ENCODE data around the gene RABGAP1L. TPM values are rescaled to one million over a fixed set of nuclear protein-coding genes. Genes with fewer than 3 reads are reported as not detected.
A peak's percentile ranks its signal among the peaks of the same experiment; 100 is the strongest.

RABGAP1L gene
- total and polyA plus RNA-seq, 7 experiments from 2014 or later, result 38.4 to 97.4 (median 55.1) TPM

DNA sequence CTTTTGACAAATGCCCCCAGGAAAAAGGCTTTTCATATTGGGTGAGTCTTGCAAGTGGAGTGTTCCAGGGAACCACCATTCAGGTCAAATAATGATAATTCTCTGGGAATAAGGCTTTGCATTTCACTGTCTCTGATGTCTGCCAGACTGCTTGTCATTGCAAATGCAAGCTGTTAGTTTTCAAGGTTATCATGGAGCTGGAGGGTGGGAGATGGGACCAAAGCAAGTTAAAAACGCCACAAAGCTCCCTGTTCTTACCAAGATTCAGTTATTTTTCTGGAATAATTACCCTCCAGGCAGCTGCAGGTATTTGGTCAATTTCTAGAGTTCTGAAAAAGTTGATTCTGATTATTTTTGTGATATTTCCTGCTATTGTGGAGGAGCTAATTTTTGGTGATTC, 498.6 kb downstream of the RABGAP1L start:
- no peak overlapping the region for H3K27ac ChIP-seq (ENCODE audit: low read depth, low read length)
- Mint-ChIP-seq H3K36me3 (peaks cover 0 to 40% (median 28%) of the 10 kb centered on the region in 5 donors), H3K27ac (no peak overlapping the region), H3K4me1 (peaks cover 0 to 3% (median 0%) of the 10 kb centered on the region in 7 donors), H3K27me3 (no peaks in the 10 kb centered on the region), H3K4me3 (no peak overlapping the region), H3K9me3 (peaks cover 0 to 12% (median 4%) of the 10 kb centered on the region in 11 donors)
- no peaks in the 10 kb centered on the region for H3K4me1 ChIP-seq (ENCODE audit: control insufficient read depth in 2 of 2, insufficient read depth in 2 of 2, low read length in 2 of 2)
- ChIA-PET CTCF (no interaction called here), POLR2A (no interaction called here)
- intact Hi-C loops (cut with micrococcal nuclease), result no loop called here
- no peak for DNase-seq
- H3K9me3 ChIP-seq (ENCODE audit: control insufficient read depth in 2 of 3, low read length in 3 of 3), result no peaks in the 10 kb centered on the region
- no peak overlapping the region for H3K4me3 ChIP-seq (ENCODE audit: low read length)
- H3K27me3 ChIP-seq (ENCODE audit: control insufficient read depth in 2 of 2, insufficient read depth in 2 of 2, low read length in 2 of 2), result no peaks in the 10 kb centered on the region
- ATAC-seq, result no peak
- no peaks in the 10 kb centered on the region for H3K36me3 ChIP-seq (ENCODE audit: control insufficient read depth in 2 of 3, insufficient read depth in 3 of 3, low read length in 3 of 3)

DNA sequence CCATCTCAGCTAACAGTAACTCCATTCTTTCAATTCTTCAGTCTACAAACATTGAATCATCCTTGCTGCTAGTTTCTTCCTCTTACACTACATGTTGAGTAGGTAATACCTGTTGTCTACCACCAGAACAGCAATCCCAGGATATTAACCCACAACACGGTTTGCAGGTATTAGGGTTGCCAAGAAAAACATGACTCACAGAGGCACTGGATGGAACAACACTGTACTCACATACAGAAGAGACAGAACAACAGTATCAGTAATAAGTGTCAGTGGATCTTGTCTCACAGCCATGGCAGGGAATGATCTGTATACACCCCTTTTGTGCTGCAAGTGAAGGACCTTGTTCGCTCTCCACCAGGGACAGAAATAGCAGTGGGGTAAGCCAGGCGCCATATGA, 500.5 kb downstream of the RABGAP1L start:
- no peak for DNase-seq
- H3K4me1 ChIP-seq (ENCODE audit: control insufficient read depth in 2 of 2, insufficient read depth in 2 of 2, low read length in 2 of 2), result no peaks in the 10 kb centered on the region
- H3K27ac ChIP-seq (ENCODE audit: low read depth, low read length), result no peak overlapping the region
- H3K4me1 Mint-ChIP-seq, result peaks cover 0 to 3% (median 0%) of the 10 kb centered on the region in 7 donors
- peaks cover 0 to 42% (median 25%) of the 10 kb centered on the region in 5 donors for H3K36me3 Mint-ChIP-seq
- H3K4me3 Mint-ChIP-seq, result no peak overlapping the region
- ChIA-PET CTCF (no interaction called here), POLR2A (no interaction called here)
- no peaks in the 10 kb centered on the region for H3K27me3 ChIP-seq (ENCODE audit: control insufficient read depth in 2 of 2, insufficient read depth in 2 of 2, low read length in 2 of 2)
- H3K9me3 ChIP-seq (ENCODE audit: control insufficient read depth in 2 of 3, low read length in 3 of 3), result no peaks in the 10 kb centered on the region
- ATAC-seq, result no peak
- intact Hi-C loops (cut with micrococcal nuclease), result loop anchor here in 1 of 2 donors (10.0 kb wide), 1 partner anchor 1295 kb away; no protein-coding TSS in a partner anchor
- H3K36me3 ChIP-seq (ENCODE audit: control insufficient read depth in 2 of 3, insufficient read depth in 3 of 3, low read length in 3 of 3), result no peaks in the 10 kb centered on the region
- H3K4me3 ChIP-seq (ENCODE audit: low read length), result no peak overlapping the region
- H3K27me3 Mint-ChIP-seq, result no peaks in the 10 kb centered on the region
- peaks cover 0 to 12% (median 3%) of the 10 kb centered on the region in 11 donors for H3K9me3 Mint-ChIP-seq
- no peak overlapping the region for H3K27ac Mint-ChIP-seq

DNA sequence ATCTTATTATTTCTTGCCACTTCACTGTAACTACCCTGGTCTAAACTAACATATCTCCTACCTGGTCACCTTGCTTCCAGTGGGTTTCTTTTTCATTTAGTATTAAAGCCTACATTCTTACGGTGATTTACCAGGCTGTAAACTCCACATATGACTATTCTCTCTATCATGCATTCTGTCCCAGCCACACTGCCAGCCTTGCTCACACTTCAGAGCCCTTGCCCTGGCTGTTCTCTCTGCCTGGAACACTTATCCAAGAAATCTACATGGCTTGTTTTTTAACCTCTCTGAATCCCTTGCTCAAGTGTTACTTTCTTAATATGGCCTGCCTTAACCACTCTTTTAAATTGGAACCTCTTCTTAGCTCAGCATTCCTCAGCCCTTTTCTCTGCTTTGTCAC, 501.2 kb downstream of the RABGAP1L start:
- H3K9me3 Mint-ChIP-seq, result peaks cover 0 to 11% (median 3%) of the 10 kb centered on the region in 11 donors
- H3K27me3 Mint-ChIP-seq, result no peaks in the 10 kb centered on the region
- DNase-seq (no peak), ATAC-seq (no peak)
- Histone ChIP-seq H3K27me3 (ENCODE audit: control insufficient read depth in 2 of 2, insufficient read depth in 2 of 2, low read length in 2 of 2) (no peaks in the 10 kb centered on the region), H3K9me3 (ENCODE audit: control insufficient read depth in 2 of 3, low read length in 3 of 3) (no peaks in the 10 kb centered on the region), H3K36me3 (ENCODE audit: control insufficient read depth in 2 of 3, insufficient read depth in 3 of 3, low read length in 3 of 3) (no peaks in the 10 kb centered on the region), H3K4me1 (ENCODE audit: control insufficient read depth in 2 of 2, insufficient read depth in 2 of 2, low read length in 2 of 2) (no peaks in the 10 kb centered on the region), H3K27ac (ENCODE audit: low read depth, low read length) (no peak overlapping the region), H3K4me3 (ENCODE audit: low read length) (no peak overlapping the region)
- H3K4me3 Mint-ChIP-seq, result no peak overlapping the region
- ChIA-PET POLR2A (no interaction called here), CTCF (no interaction called here)
- H3K36me3 Mint-ChIP-seq, result peaks cover 0 to 41% (median 20%) of the 10 kb centered on the region in 5 donors
- peak overlapping the region in 1 of 9 donors; percentile 17 for H3K27ac Mint-ChIP-seq
- intact Hi-C loops (cut with micrococcal nuclease), result loop anchor here in 1 of 2 donors (10.0 kb wide), 1 partner anchor 1296 kb away; no protein-coding TSS in a partner anchor
- peaks cover 0 to 5% (median 0%) of the 10 kb centered on the region in 7 donors for H3K4me1 Mint-ChIP-seq

DNA sequence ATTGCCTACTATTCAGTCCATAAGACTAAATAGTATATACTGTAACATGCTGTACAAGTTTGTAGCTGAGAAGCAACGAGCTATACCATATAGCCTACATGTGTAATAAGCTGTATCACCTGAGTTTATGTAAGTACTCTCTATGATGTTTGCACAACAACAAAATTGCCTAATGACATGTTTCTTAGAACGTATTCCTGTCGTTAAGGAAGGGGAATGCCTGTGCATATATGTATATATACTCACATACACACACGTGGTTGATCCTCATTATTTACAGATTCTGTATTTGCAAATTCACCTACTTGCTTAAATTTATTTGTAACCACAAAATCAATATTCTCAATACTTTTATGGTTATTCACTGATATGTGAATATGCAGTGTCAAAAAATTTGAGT, 504.0 kb downstream of the RABGAP1L start:
- Histone ChIP-seq H3K9me3 (ENCODE audit: control insufficient read depth in 2 of 3, low read length in 3 of 3) (no peaks in the 10 kb centered on the region), H3K4me1 (ENCODE audit: control insufficient read depth in 2 of 2, insufficient read depth in 2 of 2, low read length in 2 of 2) (no peaks in the 10 kb centered on the region), H3K4me3 (ENCODE audit: low read length) (no peak overlapping the region), H3K27ac (ENCODE audit: low read depth, low read length) (no peak overlapping the region), H3K36me3 (ENCODE audit: control insufficient read depth in 2 of 3, insufficient read depth in 3 of 3, low read length in 3 of 3) (no peaks in the 10 kb centered on the region), H3K27me3 (ENCODE audit: control insufficient read depth in 2 of 2, insufficient read depth in 2 of 2, low read length in 2 of 2) (no peaks in the 10 kb centered on the region)
- no peak overlapping the region for H3K27ac Mint-ChIP-seq
- intact Hi-C loops (cut with micrococcal nuclease), result loop anchor here in 1 of 2 donors (10.0 kb wide), 1 partner anchor 1299 kb away; no protein-coding TSS in a partner anchor
- H3K4me3 Mint-ChIP-seq, result no peak overlapping the region
- peaks cover 0 to 45% (median 31%) of the 10 kb centered on the region in 5 donors for H3K36me3 Mint-ChIP-seq
- peaks cover 0 to 5% (median 0%) of the 10 kb centered on the region in 7 donors for H3K4me1 Mint-ChIP-seq
- POLR2A ChIA-PET, result no interaction called here
- ATAC-seq, result no peak
- CTCF ChIA-PET, result no interaction called here
- no peak for DNase-seq
- H3K9me3 Mint-ChIP-seq, result peaks cover 0 to 14% (median 4%) of the 10 kb centered on the region in 11 donors
- H3K27me3 Mint-ChIP-seq, result no peaks in the 10 kb centered on the region

DNA sequence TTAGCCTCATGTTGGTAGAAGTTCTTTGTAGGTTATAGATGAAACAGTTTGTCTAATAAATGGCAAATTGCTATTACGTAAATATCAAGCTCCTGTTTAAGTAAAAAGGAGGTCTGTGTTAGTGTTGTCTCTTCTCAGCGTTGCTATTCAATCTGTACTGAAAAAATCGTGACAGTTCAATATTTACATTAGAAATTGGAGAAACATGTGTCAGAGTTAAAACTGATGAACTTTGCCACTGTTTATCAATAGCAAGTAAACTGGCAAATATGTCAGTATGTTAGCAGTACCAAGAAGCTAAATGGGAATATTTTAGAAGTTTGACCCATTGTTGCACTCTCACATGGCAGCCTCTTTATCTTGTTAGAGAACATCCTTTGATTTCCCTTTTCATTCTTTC, 506.9 kb downstream of the RABGAP1L start:
- Mint-ChIP-seq H3K27me3 (no peaks in the 10 kb centered on the region), H3K36me3 (peaks cover 0 to 48% (median 36%) of the 10 kb centered on the region in 5 donors), H3K27ac (no peak overlapping the region), H3K4me3 (no peak overlapping the region), H3K4me1 (peaks cover 0 to 2% (median 0%) of the 10 kb centered on the region in 7 donors), H3K9me3 (peaks cover 3 to 36% (median 14%) of the 10 kb centered on the region in 11 donors)
- Histone ChIP-seq H3K27me3 (ENCODE audit: control insufficient read depth in 2 of 2, insufficient read depth in 2 of 2, low read length in 2 of 2) (no peaks in the 10 kb centered on the region), H3K4me3 (ENCODE audit: low read length) (no peak overlapping the region), H3K4me1 (ENCODE audit: control insufficient read depth in 2 of 2, insufficient read depth in 2 of 2, low read length in 2 of 2) (no peaks in the 10 kb centered on the region), H3K36me3 (ENCODE audit: control insufficient read depth in 2 of 3, insufficient read depth in 3 of 3, low read length in 3 of 3) (no peaks in the 10 kb centered on the region), H3K27ac (ENCODE audit: low read depth, low read length) (no peak overlapping the region), H3K9me3 (ENCODE audit: control insufficient read depth in 2 of 3, low read length in 3 of 3) (no peaks in the 10 kb centered on the region)
- intact Hi-C loops (cut with micrococcal nuclease), result loop anchor here in 1 of 2 donors (10.0 kb wide), 1 partner anchor 1301 kb away; no protein-coding TSS in a partner anchor
- CTCF ChIA-PET, result no interaction called here
- no peak for ATAC-seq
- POLR2A ChIA-PET, result interaction anchor here (0.7 kb wide), 1 partner anchor 92 kb away, joined by 3 read pairs; no protein-coding TSS in a partner anchor
- no peak for DNase-seq

DNA sequence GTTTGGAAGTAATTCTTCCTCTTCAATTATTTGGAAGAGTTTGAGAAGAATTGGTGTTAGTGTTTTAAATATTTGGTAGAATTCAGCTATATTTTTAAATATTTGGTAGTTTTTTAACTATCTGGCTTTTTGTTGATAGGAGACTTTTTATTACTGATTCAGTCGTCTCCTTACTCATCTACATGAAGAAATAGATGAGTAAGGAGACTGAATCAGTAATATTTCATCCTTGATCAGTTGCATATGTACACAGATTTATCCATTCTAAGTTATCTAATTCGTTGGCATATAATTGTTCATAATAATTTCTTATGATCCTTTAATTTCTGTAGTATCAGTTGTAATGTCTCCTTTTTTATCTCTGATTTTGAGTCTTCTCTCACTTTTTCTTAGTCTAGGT, 512.5 kb downstream of the RABGAP1L start:
- POLR2A ChIA-PET, result interaction anchor here (0.7 kb wide), 1 partner anchor 34 kb away, joined by 3 read pairs; no protein-coding TSS in a partner anchor
- no peak overlapping the region for H3K27ac Mint-ChIP-seq
- intact Hi-C loops (cut with micrococcal nuclease), result no loop called here

DNA sequence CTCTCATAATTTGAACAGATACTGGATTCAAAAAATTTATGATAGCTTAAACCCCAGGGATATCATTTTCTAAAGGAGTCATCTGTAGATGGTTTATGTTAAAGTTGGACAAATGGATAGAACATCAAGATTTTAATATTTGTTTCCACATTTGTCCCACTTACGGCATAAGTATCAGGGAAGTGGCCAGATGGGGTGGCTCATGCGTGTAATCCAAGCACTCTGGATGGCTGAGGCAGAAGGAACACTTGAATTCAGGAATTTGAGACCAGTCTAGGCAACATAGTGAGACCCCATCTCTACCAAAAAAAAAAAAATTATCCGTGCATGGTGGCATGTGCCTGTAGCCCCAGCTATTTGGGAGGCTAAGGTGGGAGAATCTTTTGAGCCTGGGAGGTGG, 517.5 kb downstream of the RABGAP1L start:
- Mint-ChIP-seq H3K4me1 (peaks cover 0 to 4% (median 0%) of the 10 kb centered on the region in 7 donors), H3K4me3 (no peak overlapping the region), H3K27ac (no peak overlapping the region), H3K9me3 (peaks cover 0 to 2% (median 0%) of the 10 kb centered on the region in 11 donors), H3K36me3 (peaks cover 0 to 4% (median 0%) of the 10 kb centered on the region in 5 donors), H3K27me3 (no peaks in the 10 kb centered on the region)
- H3K27ac ChIP-seq (ENCODE audit: low read depth, low read length), result no peak overlapping the region
- H3K36me3 ChIP-seq (ENCODE audit: control insufficient read depth in 2 of 3, insufficient read depth in 3 of 3, low read length in 3 of 3), result no peaks in the 10 kb centered on the region
- no peaks in the 10 kb centered on the region for H3K9me3 ChIP-seq (ENCODE audit: control insufficient read depth in 2 of 3, low read length in 3 of 3)
- H3K4me3 ChIP-seq (ENCODE audit: low read length), result no peak overlapping the region
- H3K4me1 ChIP-seq (ENCODE audit: control insufficient read depth in 2 of 2, insufficient read depth in 2 of 2, low read length in 2 of 2), result no peaks in the 10 kb centered on the region
- ATAC-seq (no peak), DNase-seq (no peak)
- POLR2A ChIA-PET, result no interaction called here
- no peaks in the 10 kb centered on the region for H3K27me3 ChIP-seq (ENCODE audit: control insufficient read depth in 2 of 2, insufficient read depth in 2 of 2, low read length in 2 of 2)
- CTCF ChIA-PET, result no interaction called here
- intact Hi-C loops (cut with micrococcal nuclease), result no loop called here

More for the DNA sequence above, 512.5 kb downstream of the RABGAP1L start:
- H3K27me3 Mint-ChIP-seq, result no peaks in the 10 kb centered on the region
- H3K36me3 Mint-ChIP-seq, result peaks cover 0 to 42% (median 35%) of the 10 kb centered on the region in 5 donors
- H3K36me3 ChIP-seq (ENCODE audit: control insufficient read depth in 2 of 3, insufficient read depth in 3 of 3, low read length in 3 of 3), result no peaks in the 10 kb centered on the region
- H3K4me1 ChIP-seq (ENCODE audit: control insufficient read depth in 2 of 2, insufficient read depth in 2 of 2, low read length in 2 of 2), result no peaks in the 10 kb centered on the region
- CTCF ChIA-PET, result no interaction called here
- no peak overlapping the region for H3K27ac ChIP-seq (ENCODE audit: low read depth, low read length)
- peaks cover 3 to 41% (median 15%) of the 10 kb centered on the region in 11 donors for H3K9me3 Mint-ChIP-seq
- H3K4me3 Mint-ChIP-seq, result no peak overlapping the region
- H3K4me1 Mint-ChIP-seq, result no peaks in the 10 kb centered on the region
- H3K9me3 ChIP-seq (ENCODE audit: control insufficient read depth in 2 of 3, low read length in 3 of 3), result no peaks in the 10 kb centered on the region
- no peak overlapping the region for H3K4me3 ChIP-seq (ENCODE audit: low read length)
- DNase-seq, result no peak
- ATAC-seq, result no peak
- no peaks in the 10 kb centered on the region for H3K27me3 ChIP-seq (ENCODE audit: control insufficient read depth in 2 of 2, insufficient read depth in 2 of 2, low read length in 2 of 2)

All from naive thymus-derived CD4-positive, alpha-beta T cell (primary cell).